Osteoblast (primary cell): ENCODE data around the gene HCAR1. TPM values are rescaled to one million over a fixed set of nuclear protein-coding genes. Genes with fewer than 3 reads are reported as not detected.
"Not testable (repeated sequence)": the region's sequence is repeated elsewhere in the genome, so short reads cannot be mapped to it uniquely, and the experiment has no call there.

Source experiments
- DNase-seq: peaks from one replicate; pipeline ENCODE4 v3.0.0; 2011; ENCODE audit warnings: low spot score, mixed read lengths; ENCODE audit not compliant: insufficient read length; ENCODE audit errors: missing footprints
- H2AFZ ChIP-seq: 2 replicates; pipeline ENCODE4 v1.6.0; 2011; ENCODE audit warnings: mild to moderate bottlenecking, low read length
- H3K27ac ChIP-seq: 2 replicates; pipeline ENCODE4 v1.5.1; 2011; ENCODE audit warnings: mild to moderate bottlenecking, low read depth, low read length, moderate library complexity
- H3K27me3 ChIP-seq: 2 replicates; pipeline ENCODE4 v1.6.0; 2012; ENCODE audit warnings: mild to moderate bottlenecking, control low read depth, inconsistent platforms, low read length, moderate library complexity; ENCODE audit not compliant: insufficient read depth
- H3K36me3 ChIP-seq: 2 replicates; pipeline ENCODE4 v1.5.1; 2011; ENCODE audit warnings: mild to moderate bottlenecking, low read length, control low read depth, moderate library complexity; ENCODE audit not compliant: insufficient read depth
- H3K4me1 ChIP-seq: 2 replicates; pipeline ENCODE4 v1.5.1; 2011; ENCODE audit warnings: mild to moderate bottlenecking, low read length, control low read depth, moderate library complexity; ENCODE audit not compliant: insufficient read depth
- H3K4me2 ChIP-seq: 2 replicates; pipeline ENCODE4 v1.6.0; 2011; ENCODE audit warnings: mild to moderate bottlenecking, low read length; ENCODE audit not compliant: insufficient read depth
- H3K4me3 ChIP-seq: fragments of 200-600 bp; sonication (generic); 3 replicates; pipeline ENCODE4 v1.5.1; 2012; ENCODE audit warnings: mild to moderate bottlenecking, low read length, inconsistent platforms; ENCODE audit not compliant: insufficient read depth
- H3K79me2 ChIP-seq: 2 replicates; pipeline ENCODE4 v1.6.0; 2012; ENCODE audit warnings: mild to moderate bottlenecking, low read length, control low read depth, inconsistent platforms; ENCODE audit not compliant: insufficient read depth
- H3K9me3 ChIP-seq: 2 replicates; pipeline ENCODE4 v1.5.1; 2011; ENCODE audit warnings: low read depth, low read length, control low read depth
- H4K20me1 ChIP-seq: 2 replicates; pipeline ENCODE4 v1.6.0; 2012; ENCODE audit warnings: mild to moderate bottlenecking, low read length, control low read depth; ENCODE audit not compliant: insufficient read depth
- total RNA-seq: library from RNA; depleted of rRNA; stranded (reverse); fragments of >200 nt; gene quantifications from 2 replicates; pipeline ENCODE4 v1.2.3, GENCODE V29; 2012
- TF ChIP-seq, protein P1 (sequence below): IDR thresholded peaks from 2 replicates; pipeline ENCODE4 v1.5.1; 2011; ENCODE audit warnings: mild to moderate bottlenecking, low read depth, low read length, moderate library complexity; ENCODE audit errors: extremely low read depth

The HCAR1 gene
- total RNA-seq, 1 donor, result 1.1 TPM

- H3K4me1 ChIP-seq, result peaks cover 10% of the 10 kb centered on the region
Observed at GRCh38 chr12:122752464-122753318, 22.0 kb upstream of the HCAR1 start, which contains the start of gene DENR. Gene DENR, plus strand, starts transcription at chr12:122752824. Its CDS starts 878 bp downstream, at chr12:122753702.

DNA sequence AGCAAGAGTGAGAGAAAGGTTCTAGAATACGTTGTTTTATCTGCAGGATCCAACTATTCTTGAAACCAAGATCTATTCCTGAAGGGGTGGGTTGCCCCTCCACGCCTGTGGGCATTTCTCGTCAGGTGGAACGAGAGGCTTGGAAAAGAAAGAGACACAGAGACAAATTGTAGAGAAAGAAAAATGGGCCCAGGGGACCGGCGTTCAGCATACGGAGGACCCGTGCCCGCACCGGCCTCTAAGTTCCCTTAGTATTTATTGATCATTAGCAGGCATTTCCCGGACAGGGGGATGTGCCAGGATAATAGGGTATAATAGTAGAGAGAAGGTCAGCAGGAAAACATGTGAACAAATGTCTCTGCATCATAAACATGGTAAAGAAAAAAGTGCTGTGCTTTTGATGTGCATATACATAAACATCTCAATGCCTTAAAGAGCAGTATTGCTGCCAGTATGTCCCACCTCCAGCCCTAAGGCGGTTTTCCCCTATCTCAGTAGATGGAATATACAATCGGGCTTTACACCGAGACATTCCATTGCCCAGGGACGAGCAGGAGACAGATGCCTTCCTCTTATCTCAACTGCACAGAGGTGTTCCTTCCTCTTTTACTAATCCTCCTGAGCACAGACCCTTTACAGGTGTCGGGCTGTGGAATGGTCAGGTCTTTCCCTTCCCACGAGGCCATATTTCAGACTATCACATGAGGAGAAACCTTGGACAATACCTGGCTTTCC lies 20.3 kb upstream of the HCAR1 start:
- not testable (repeated sequence) for H3K4me3 ChIP-seq, H3K27ac ChIP-seq, H3K4me2 ChIP-seq, H4K20me1 ChIP-seq, H3K9me3 ChIP-seq, H2AFZ ChIP-seq, DNase-seq, H3K27me3 ChIP-seq
- Histone ChIP-seq H3K36me3 (peaks cover 20% of the 10 kb centered on the region), H3K4me1 (peaks cover 10% of the 10 kb centered on the region), H3K79me2 (peaks cover 29% of the 10 kb centered on the region)

More at GRCh38 chr12:122752464-122753318, 22.0 kb upstream of the HCAR1 start, which contains the start of gene DENR:
- Histone ChIP-seq H3K4me3 (peak within 1 kb of the TSS; percentile 97), H3K79me2 (peaks cover 45% of the 10 kb centered on the region), H3K4me2 (peak within 1 kb of the TSS; percentile 99), H4K20me1 (peaks cover 4% of the 10 kb centered on the region), H3K9me3 (no peaks in the 10 kb centered on the region), H3K27ac (peak within 1 kb of the TSS; percentile 85), H3K36me3 (peaks cover 35% of the 10 kb centered on the region), H3K27me3 (no peaks in the 10 kb centered on the region), H2AFZ (peak within 1 kb of the TSS; percentile 95)
- TF ChIP-seq, protein P1, sequence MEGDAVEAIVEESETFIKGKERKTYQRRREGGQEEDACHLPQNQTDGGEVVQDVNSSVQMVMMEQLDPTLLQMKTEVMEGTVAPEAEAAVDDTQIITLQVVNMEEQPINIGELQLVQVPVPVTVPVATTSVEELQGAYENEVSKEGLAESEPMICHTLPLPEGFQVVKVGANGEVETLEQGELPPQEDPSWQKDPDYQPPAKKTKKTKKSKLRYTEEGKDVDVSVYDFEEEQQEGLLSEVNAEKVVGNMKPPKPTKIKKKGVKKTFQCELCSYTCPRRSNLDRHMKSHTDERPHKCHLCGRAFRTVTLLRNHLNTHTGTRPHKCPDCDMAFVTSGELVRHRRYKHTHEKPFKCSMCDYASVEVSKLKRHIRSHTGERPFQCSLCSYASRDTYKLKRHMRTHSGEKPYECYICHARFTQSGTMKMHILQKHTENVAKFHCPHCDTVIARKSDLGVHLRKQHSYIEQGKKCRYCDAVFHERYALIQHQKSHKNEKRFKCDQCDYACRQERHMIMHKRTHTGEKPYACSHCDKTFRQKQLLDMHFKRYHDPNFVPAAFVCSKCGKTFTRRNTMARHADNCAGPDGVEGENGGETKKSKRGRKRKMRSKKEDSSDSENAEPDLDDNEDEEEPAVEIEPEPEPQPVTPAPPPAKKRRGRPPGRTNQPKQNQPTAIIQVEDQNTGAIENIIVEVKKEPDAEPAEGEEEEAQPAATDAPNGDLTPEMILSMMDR, result peak; percentile 91
- DNase-seq, result peak; percentile 96

DNA sequence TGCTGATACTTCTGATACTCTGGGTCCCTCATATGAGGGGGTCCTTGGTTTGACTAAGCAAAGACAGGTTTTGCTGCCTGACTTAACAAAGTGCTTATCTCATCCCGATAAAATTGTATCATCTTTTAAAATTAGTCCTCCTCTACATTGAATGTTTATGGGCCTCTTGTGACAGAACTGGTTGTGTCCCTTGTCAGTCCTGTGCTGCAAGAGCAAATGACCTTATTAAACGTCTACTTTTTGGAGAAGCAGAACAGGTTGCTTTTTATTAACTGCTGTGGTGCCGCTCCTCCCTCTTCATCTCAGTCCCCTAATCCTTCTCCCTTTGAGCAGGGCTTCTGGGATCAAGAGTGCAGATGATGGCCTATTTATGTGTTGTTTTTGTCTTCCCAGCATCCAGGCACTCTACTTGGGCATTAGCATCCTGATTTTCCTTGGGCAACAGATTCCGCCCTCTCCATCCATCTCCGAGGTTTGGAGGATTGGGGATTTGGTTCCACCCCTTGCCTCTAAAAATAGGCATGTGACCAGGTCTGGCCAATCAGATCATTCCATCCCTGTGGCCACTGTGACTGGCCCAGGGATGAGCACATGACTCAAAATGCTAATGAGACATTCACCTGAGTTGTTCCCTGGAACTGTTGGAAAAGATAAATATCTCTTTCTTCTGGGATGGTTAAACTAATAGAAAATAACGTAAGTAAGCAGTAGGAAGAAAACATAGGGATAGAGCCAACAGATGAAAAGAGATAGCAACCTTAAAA lies 19.1 kb upstream of the HCAR1 start:
- no peaks in the 10 kb centered on the region for H3K9me3 ChIP-seq
- no peaks in the 10 kb centered on the region for H3K27me3 ChIP-seq
- peaks cover 10% of the 10 kb centered on the region for H3K36me3 ChIP-seq
- H2AFZ ChIP-seq, result peak overlapping the region; percentile 59
- H3K79me2 ChIP-seq, result peaks cover 21% of the 10 kb centered on the region
- peaks cover 10% of the 10 kb centered on the region for H3K4me1 ChIP-seq
- no peaks in the 10 kb centered on the region for H4K20me1 ChIP-seq
- H3K4me2 ChIP-seq, result no peak overlapping the region
- DNase-seq, result peak; percentile 50
- no peak overlapping the region for H3K4me3 ChIP-seq
- TF ChIP-seq, protein P1, result no peak
- H3K27ac ChIP-seq, result no peak overlapping the region
